HCT116 (cell line): ENCODE data around the gene FOXP1. TPM values are rescaled to one million over a fixed set of nuclear protein-coding genes. Genes with fewer than 3 reads are reported as not detected.

Experiments used
- ATAC-seq: fragments of 200-7000 bp; cut with Tn5 transposase; 2 replicates; pipeline ENCODE4 v1.9.1; 2020; ENCODE audit warnings: mild to moderate bottlenecking, moderate library complexity
- BruUV-seq: library from RNA; stranded (reverse); fragments of 400-500 nt; replicated peaks from 2 replicates; lab custom pipeline; 2021; lab: Mats Ljungman, UMichigan
- CTCF ChIA-PET: fragments of 300-600 bp; sonication (Branson Sonifier 250); formaldehyde crosslinking; loops from one replicate; lab custom pipeline; 2021; ENCODE audit warnings: antibody characterized with exemption; lab: Charles Lee
- POLR2A ChIA-PET: fragments of 300-600, 350-600 bp; sonication (Branson Sonifier 250); formaldehyde crosslinking; loops from one replicate; lab custom pipeline; 2021; ENCODE audit warnings: antibody characterized with exemption; lab: Charles Lee
- RAD21 ChIA-PET, 2 experiments: fragments of 300-600 bp; sonication (Branson Sonifier 250); formaldehyde crosslinking; loops; one replicate each; lab custom pipeline; 2023; ENCODE audit warnings: low total read pairs in 2 of 2; ENCODE audit not compliant: uncharacterized antibody in 2 of 2, unreplicated experiment in 2 of 2, low non-redundant PET in 1 of 2; lab: Charles Lee
- DNase-seq: peaks from one replicate; pipeline ENCODE4 v3.0.0-alpha.2; 2010; ENCODE audit warnings: low read depth, low spot score
- H2AFZ ChIP-seq: fragments of 200-600 bp; shearing (Covaris generic), sonication (generic); 2 replicates; pipeline ENCODE4 v1.6.1; 2017; ENCODE audit warnings: low read depth, mixed run types, mixed read lengths, antibody characterized with exemption, low read length; ENCODE audit not compliant: poor library complexity, severe bottlenecking
- H3K27ac ChIP-seq: 2 replicates; pipeline ENCODE4 v1.5.1; 2012; ENCODE audit warnings: low read depth, low read length
- H3K27me3 ChIP-seq: fragments of 200-600 bp; sonication (generic); 2 replicates; pipeline ENCODE4 v1.6.1; 2016; ENCODE audit warnings: mixed run types, low read length, mixed read lengths; ENCODE audit not compliant: insufficient read depth
- H3K36me3 ChIP-seq, 2 experiments: fragments of 200-500 bp in 1 of 2; fragments of 200-600 bp in 1 of 2; sonication (Bioruptor generic) in 1 of 2; sonication (generic) in 1 of 2; 2 replicates each; pipeline versions ENCODE4 v1.5.1 to v1.6.1; 2014 to 2016; ENCODE audit warnings: low read length in 2 of 2, inconsistent platforms in 1 of 2, mixed read lengths in 1 of 2, mixed run types in 1 of 2; ENCODE audit not compliant: insufficient read depth in 2 of 2, control insufficient read depth in 1 of 2
- H3K4me1 ChIP-seq, 2 experiments: fragments of 200-600 bp in 1 of 2; sonication (generic) in 1 of 2; 2 replicates each; pipeline versions ENCODE4 v1.5.1 to v1.6.1; 2012 to 2017; ENCODE audit warnings: low read length in 2 of 2, inconsistent platforms in 1 of 2, mild to moderate bottlenecking in 1 of 2, mixed read lengths in 1 of 2, mixed run types in 1 of 2, moderate library complexity in 1 of 2; ENCODE audit not compliant: insufficient read depth in 2 of 2, control insufficient read depth in 1 of 2
- H3K4me2 ChIP-seq: fragments of 200-600 bp; sonication (generic); 2 replicates; pipeline ENCODE4 v1.6.1; 2017; ENCODE audit warnings: mixed run types, low read length, mixed read lengths
- H3K4me3 ChIP-seq, 2 experiments: fragments of 200-600 bp in 1 of 2; sonication (generic) in 1 of 2; replicated peaks in 1 of 2; 2 replicates each; pipeline ENCODE4 v1.5.1; 2011 to 2016; ENCODE audit warnings: low read length in 2 of 2, control low read depth in 1 of 2, low read depth in 1 of 2, mild to moderate bottlenecking in 1 of 2, mixed read lengths in 1 of 2, mixed run types in 1 of 2
- H3K79me2 ChIP-seq: fragments of 200-600 bp; sonication (generic); 2 replicates; pipeline ENCODE4 v1.6.1; 2017; ENCODE audit warnings: mild to moderate bottlenecking, mixed run types, low read length, moderate library complexity, mixed read lengths; ENCODE audit not compliant: insufficient read depth
- H3K9ac ChIP-seq: fragments of 200-600 bp; sonication (generic); 2 replicates; pipeline ENCODE4 v1.6.1; 2016; ENCODE audit warnings: low read length, mixed read lengths
- H3K9me2 ChIP-seq: fragments of 200-600 bp; sonication (generic), shearing (Covaris generic); 2 replicates; pipeline ENCODE4 v1.6.1; 2017; ENCODE audit warnings: mixed run types, mild to moderate bottlenecking, moderate library complexity; ENCODE audit not compliant: insufficient read depth
- H3K9me3 ChIP-seq, 2 experiments: fragments of 200-500 bp in 1 of 2; fragments of 200-600 bp in 1 of 2; sonication (Bioruptor generic) in 1 of 2; sonication (generic) in 1 of 2; 2 replicates each; pipeline ENCODE4 v1.6.1; 2014 to 2017; ENCODE audit warnings: low read length in 2 of 2, mixed read lengths in 2 of 2, inconsistent platforms in 1 of 2, low read depth in 1 of 2, mild to moderate bottlenecking in 1 of 2, mixed run types in 1 of 2, moderate library complexity in 1 of 2; ENCODE audit not compliant: control insufficient read depth in 1 of 2, insufficient read depth in 1 of 2
- H4K20me1 ChIP-seq: fragments of 200-600 bp; sonication (generic), shearing (Covaris generic); 2 replicates; pipeline ENCODE4 v1.6.1; 2017; ENCODE audit warnings: mixed run types, mild to moderate bottlenecking, moderate library complexity; ENCODE audit not compliant: insufficient read depth
- CBX3 ChIP-seq: IDR thresholded peaks from 2 replicates; pipeline ENCODE4 v1.6.1; 2012; ENCODE audit warnings: low read depth
- CEBPB ChIP-seq: IDR thresholded peaks from 2 replicates; pipeline ENCODE4 v1.6.1; 2012; ENCODE audit warnings: low read depth
- EZH2 ChIP-seq: fragments of 200-600 bp; sonication (generic); IDR thresholded peaks from 2 replicates; pipeline ENCODE4 v1.6.1; 2017; ENCODE audit warnings: antibody characterized with exemption, mixed run types
- FOSL1 ChIP-seq: IDR thresholded peaks from 2 replicates; pipeline ENCODE4 v1.6.1; 2012; ENCODE audit warnings: low read depth
- MAX ChIP-seq: IDR thresholded peaks from 2 replicates; pipeline ENCODE4 v1.6.1; 2012
- POLR2A ChIP-seq: IDR thresholded peaks from 2 replicates; pipeline ENCODE4 v1.7.0; 2011; ENCODE audit warnings: borderline replicate concordance; ENCODE audit not compliant: insufficient read depth, insufficient read length; ENCODE audit errors: extremely low read depth
- RAD21 ChIP-seq: IDR thresholded peaks from 2 replicates; pipeline ENCODE4 v1.6.1; 2012; ENCODE audit warnings: low read depth, mild to moderate bottlenecking
- SP1 ChIP-seq: IDR thresholded peaks from 2 replicates; pipeline ENCODE4 v1.6.1; 2012; ENCODE audit warnings: low read depth
- SRF ChIP-seq: IDR thresholded peaks from 2 replicates; pipeline ENCODE4 v1.6.1; 2012; ENCODE audit warnings: low read depth
- TCF7L2 ChIP-seq: IDR thresholded peaks from 2 replicates; pipeline ENCODE4 v1.7.0; 2011; ENCODE audit warnings: borderline replicate concordance, inconsistent platforms; ENCODE audit not compliant: insufficient read depth, insufficient read length; ENCODE audit errors: extremely low read depth
- ZFX ChIP-seq: fragments of 450-650 bp; IDR thresholded peaks from 2 replicates; pipeline ENCODE4 v1.6.1; 2017
- ZNF274 ChIP-seq: fragments of 200-500 bp; sonication (Bioruptor generic); IDR thresholded peaks from 2 replicates; pipeline ENCODE4 v1.6.1; 2014; ENCODE audit warnings: mild to moderate bottlenecking, low read depth, low read length, inconsistent platforms
- intact Hi-C: fragments of 100-400 bp; cut with micrococcal nuclease; formaldehyde crosslinking; loops from 2 replicates; pipeline ENCODE4 v1.10.0; 2022
- total RNA-seq: library from RNA; stranded (reverse); gene quantifications from one replicate; pipeline ENCODE4 v1.2.1, GENCODE V29; 2021; ENCODE audit not compliant: unreplicated experiment
- TF ChIP-seq, protein P1 (sequence below), 3 experiments: fragments of 200-600 bp in 1 of 3; sonication (generic) in 1 of 3; IDR thresholded peaks in 2 of 3; conservative IDR thresholded peaks in 1 of 3; 2 replicates each; pipeline ENCODE4 v1.5.1; 2012 to 2017; ENCODE audit warnings: low read depth in 2 of 3, low read length in 2 of 3, antibody characterized with exemption in 1 of 3, borderline replicate concordance in 1 of 3, control low read depth in 1 of 3, mild to moderate bottlenecking in 1 of 3, mixed read lengths in 1 of 3, mixed run types in 1 of 3, moderate library complexity in 1 of 3; ENCODE audit not compliant: insufficient read depth in 1 of 3

Gene FOXP1
- total RNA-seq, 1 experiment from 2014 or later = 11.4 TPM

GRCh38 chr3:71554649-71555048 is 28.9 kb downstream of the FOXP1 start:
- Histone ChIP-seq H3K9me3 (no peaks in the 10 kb centered on the region), H3K4me2 (no peak overlapping the region), H3K36me3 (no peaks in the 10 kb centered on the region), H3K27ac (no peak overlapping the region), H2AFZ (no peak overlapping the region), H4K20me1 (no peaks in the 10 kb centered on the region), H3K4me1 (no peaks in the 10 kb centered on the region), H3K79me2 (no peaks in the 10 kb centered on the region), H3K9ac (no peak overlapping the region), H3K4me3 (no peak overlapping the region), H3K9me2 (no peaks in the 10 kb centered on the region), H3K27me3 (no peaks in the 10 kb centered on the region)
- RAD21 ChIA-PET = no interaction called here
- no peak for DNase-seq
- CTCF ChIA-PET = no interaction called here
- POLR2A ChIA-PET = no interaction called here
- intact Hi-C loops = no loop called here
- no peak for ATAC-seq
- BruUV-seq = no TSS peak
- TF ChIP-seq RAD21 = no peak
- TF ChIP-seq SP1 = no peak
- TF ChIP-seq CBX3 = no peak
- no peak for TF ChIP-seq TCF7L2
- no peak for TF ChIP-seq CEBPB
- no peak for TF ChIP-seq EZH2
- TF ChIP-seq POLR2A = no peak
- TF ChIP-seq MAX = no peak
- TF ChIP-seq SRF = no peak
- no peak for TF ChIP-seq FOSL1
- no peak for TF ChIP-seq ZFX
- TF ChIP-seq, protein P1, sequence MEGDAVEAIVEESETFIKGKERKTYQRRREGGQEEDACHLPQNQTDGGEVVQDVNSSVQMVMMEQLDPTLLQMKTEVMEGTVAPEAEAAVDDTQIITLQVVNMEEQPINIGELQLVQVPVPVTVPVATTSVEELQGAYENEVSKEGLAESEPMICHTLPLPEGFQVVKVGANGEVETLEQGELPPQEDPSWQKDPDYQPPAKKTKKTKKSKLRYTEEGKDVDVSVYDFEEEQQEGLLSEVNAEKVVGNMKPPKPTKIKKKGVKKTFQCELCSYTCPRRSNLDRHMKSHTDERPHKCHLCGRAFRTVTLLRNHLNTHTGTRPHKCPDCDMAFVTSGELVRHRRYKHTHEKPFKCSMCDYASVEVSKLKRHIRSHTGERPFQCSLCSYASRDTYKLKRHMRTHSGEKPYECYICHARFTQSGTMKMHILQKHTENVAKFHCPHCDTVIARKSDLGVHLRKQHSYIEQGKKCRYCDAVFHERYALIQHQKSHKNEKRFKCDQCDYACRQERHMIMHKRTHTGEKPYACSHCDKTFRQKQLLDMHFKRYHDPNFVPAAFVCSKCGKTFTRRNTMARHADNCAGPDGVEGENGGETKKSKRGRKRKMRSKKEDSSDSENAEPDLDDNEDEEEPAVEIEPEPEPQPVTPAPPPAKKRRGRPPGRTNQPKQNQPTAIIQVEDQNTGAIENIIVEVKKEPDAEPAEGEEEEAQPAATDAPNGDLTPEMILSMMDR (IDR thresholded peaks at IDR 0.05 in 2 of 3, conservative IDR thresholded peaks at IDR 0.05 in 1 of 3; ENCODE audit: borderline replicate concordance in 1 of 3, insufficient read depth in 1 of 3, low read depth in 2 of 3, low read length in 2 of 3) = no peak
- TF ChIP-seq ZNF274 = no peak
